ENCODE results near the gene SLC25A17.

GRCh38 chr22:40834619-40835018 lies 15.5 kb upstream of the SLC25A17 start:
- TF ChIP-seq GATA3 (IDR thresholded peaks at IDR 0.05; ENCODE audit: low read depth, low read length) = no peak
- TF ChIP-seq GATA2 (IDR thresholded peaks at IDR 0.05; ENCODE audit: low read depth, low read length) = no peak

All from SH-SY5Y (cell line).